Measurements from ENCODE around the gene TOM1L1.

DNA sequence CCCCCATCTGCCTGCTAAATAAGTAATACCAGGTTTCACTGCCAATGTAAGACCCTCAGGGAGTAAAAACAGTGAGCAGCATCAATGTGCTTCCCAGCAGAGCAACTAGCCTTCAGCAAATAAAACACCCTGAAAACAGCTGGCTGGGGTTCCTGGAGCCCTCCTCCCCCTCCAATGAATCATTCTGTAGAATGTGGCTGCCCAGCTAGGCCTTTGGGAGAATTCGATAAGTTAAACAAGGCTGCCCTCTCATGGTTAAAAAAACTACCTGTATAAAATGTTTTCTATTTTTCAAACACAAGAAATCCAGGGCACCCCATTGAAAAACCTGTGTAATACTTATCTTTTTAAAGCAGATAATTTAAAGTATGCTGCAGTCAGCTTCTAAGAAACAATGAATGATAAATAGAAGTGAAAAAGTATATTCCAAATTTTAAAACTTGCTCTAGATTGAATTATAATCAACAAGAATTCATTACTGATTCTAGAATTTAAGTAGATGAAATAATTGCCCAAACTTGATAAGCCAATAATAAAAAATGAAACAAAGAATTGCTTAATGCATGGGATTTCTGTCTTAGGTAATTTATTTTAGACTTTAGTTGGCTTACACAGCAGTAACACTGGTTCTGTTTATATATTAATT lies 9.4 kb upstream of the TOM1L1 start:
- TF ChIP-seq, protein P1, sequence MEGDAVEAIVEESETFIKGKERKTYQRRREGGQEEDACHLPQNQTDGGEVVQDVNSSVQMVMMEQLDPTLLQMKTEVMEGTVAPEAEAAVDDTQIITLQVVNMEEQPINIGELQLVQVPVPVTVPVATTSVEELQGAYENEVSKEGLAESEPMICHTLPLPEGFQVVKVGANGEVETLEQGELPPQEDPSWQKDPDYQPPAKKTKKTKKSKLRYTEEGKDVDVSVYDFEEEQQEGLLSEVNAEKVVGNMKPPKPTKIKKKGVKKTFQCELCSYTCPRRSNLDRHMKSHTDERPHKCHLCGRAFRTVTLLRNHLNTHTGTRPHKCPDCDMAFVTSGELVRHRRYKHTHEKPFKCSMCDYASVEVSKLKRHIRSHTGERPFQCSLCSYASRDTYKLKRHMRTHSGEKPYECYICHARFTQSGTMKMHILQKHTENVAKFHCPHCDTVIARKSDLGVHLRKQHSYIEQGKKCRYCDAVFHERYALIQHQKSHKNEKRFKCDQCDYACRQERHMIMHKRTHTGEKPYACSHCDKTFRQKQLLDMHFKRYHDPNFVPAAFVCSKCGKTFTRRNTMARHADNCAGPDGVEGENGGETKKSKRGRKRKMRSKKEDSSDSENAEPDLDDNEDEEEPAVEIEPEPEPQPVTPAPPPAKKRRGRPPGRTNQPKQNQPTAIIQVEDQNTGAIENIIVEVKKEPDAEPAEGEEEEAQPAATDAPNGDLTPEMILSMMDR (IDR thresholded peaks at IDR 0.05; ENCODE audit: low read depth, low read length) = peak; percentile 67
- TF ChIP-seq EZH2phosphoT487 (IDR thresholded peaks at IDR 0.05; ENCODE audit: low read depth) = no peak
